H1 (cell line): ENCODE data around the gene SEMA4D.

Experiments used
- CBX5 ChIP-seq: fragments of 300-800, 300-1000 bp; sonication (generic); IDR thresholded peaks from 2 replicates; pipeline ENCODE4 v1.7.1; 2016; ENCODE audit warnings: antibody characterized with exemption, low read length, low read depth
- CEBPB ChIP-seq: IDR thresholded peaks from 2 replicates; pipeline ENCODE4 v1.6.1; 2012; ENCODE audit warnings: low read depth, low read length
- CHD2 ChIP-seq: IDR thresholded peaks from 2 replicates; pipeline ENCODE4 v1.6.1; 2012; ENCODE audit warnings: low read length, improper control_type of control experiment
- CTCF ChIP-seq, 3 experiments: IDR thresholded peaks; 1 replicate in 2 of 3; 2 replicates in 1 of 3; pipeline versions ENCODE4 v1.5.1 to v1.6.1; 2011; ENCODE audit warnings: low read length in 3 of 3, mild to moderate bottlenecking in 3 of 3, inconsistent platforms in 2 of 3, low read depth in 1 of 3, moderate library complexity in 1 of 3; ENCODE audit not compliant: insufficient read depth in 1 of 3; ENCODE audit errors: control extremely low read depth in 1 of 3
- EP300 ChIP-seq, 2 experiments: IDR thresholded peaks; 1 replicate in 1 of 2; 2 replicates in 1 of 2; pipeline ENCODE4 v1.6.1; 2011 to 2012; ENCODE audit warnings: low read depth in 2 of 2, low read length in 2 of 2, mild to moderate bottlenecking in 2 of 2, borderline replicate concordance in 1 of 2, inconsistent platforms in 1 of 2, moderate library complexity in 1 of 2
- JUND ChIP-seq: IDR thresholded peaks from 2 replicates; pipeline ENCODE4 v1.6.1; 2011; ENCODE audit warnings: mild to moderate bottlenecking, improper control_type of control experiment, low read length
- MAX ChIP-seq: IDR thresholded peaks from 2 replicates; pipeline ENCODE4 v1.6.1; 2012; ENCODE audit warnings: inconsistent platforms
- POLR2A ChIP-seq, 2 experiments: IDR thresholded peaks; 1 replicate in 1 of 2; 2 replicates in 1 of 2; pipeline ENCODE4 v1.6.1; 2011; ENCODE audit warnings: low read depth in 2 of 2, low read length in 2 of 2, mild to moderate bottlenecking in 2 of 2; ENCODE audit errors: control extremely low read depth in 1 of 2
- POLR2AphosphoS5 ChIP-seq: IDR thresholded peaks from 2 replicates; pipeline ENCODE4 v1.6.1; 2011; ENCODE audit warnings: low read depth, low read length
- USF2 ChIP-seq: IDR thresholded peaks from 2 replicates; pipeline ENCODE4 v1.6.1; 2011; ENCODE audit warnings: low read length, improper control_type of control experiment

GRCh38 chr9:89495824-89496560, 1.9 kb downstream of the SEMA4D start:
- no peak for TF ChIP-seq CTCF (IDR thresholded peaks at IDR 0.05; ENCODE audit: control extremely low read depth in 1 of 3, insufficient read depth in 1 of 3, low read depth in 1 of 3, low read length in 3 of 3)
- TF ChIP-seq POLR2AphosphoS5, result no peak
- no peak for TF ChIP-seq CBX5
- TF ChIP-seq POLR2A (IDR thresholded peaks at IDR 0.05; ENCODE audit: control extremely low read depth in 1 of 2, low read depth in 2 of 2, low read length in 2 of 2), result no peak
- TF ChIP-seq EP300 (IDR thresholded peaks at IDR 0.05; ENCODE audit: borderline replicate concordance in 1 of 2, low read depth in 2 of 2, low read length in 2 of 2), result no peak
- TF ChIP-seq CEBPB, result no peak
- no peak for TF ChIP-seq MAX
- no peak for TF ChIP-seq USF2
- no peak for TF ChIP-seq CHD2
- no peak for TF ChIP-seq JUND
